ENCODE results near the gene CASTOR1. TPM values are rescaled to one million over a fixed set of nuclear protein-coding genes. Genes with fewer than 3 reads are reported as not detected.

CASTOR1 gene
- total and polyA plus RNA-seq, 11 donors: 3.8 to 16.6 (median 7.1) TPM

- intact Hi-C loops (cut with DNase I): loop anchor here in 2 of 10 donors (10.0 kb wide), 1 partner anchor 224 kb away; no protein-coding TSS in a partner anchor
- H3K27ac ChIP-seq: no peak overlapping the region
Observed at GRCh38 chr22:30261134-30261533, 28.2 kb downstream of the CASTOR1 start.

GRCh38 chr22:30260682-30261081, 28.6 kb downstream of the CASTOR1 start:
- ATAC-seq (no peak), DNase-seq (no peak)
- Histone ChIP-seq H3K4me3 (no peak overlapping the region), H3K36me3 (no peaks in the 10 kb centered on the region), H3K27ac (no peak overlapping the region), H3K9me3 (no peaks in the 10 kb centered on the region), H3K4me1 (peaks cover 0 to 44% (median 5%) of the 10 kb centered on the region in 12 donors), H3K27me3 (peaks cover 0 to 12% (median 0%) of the 10 kb centered on the region in 9 donors)
- intact Hi-C loops (cut with DNase I): loop anchor here in 2 of 10 donors (10.0 kb wide), 1 partner anchor 224 kb away; no protein-coding TSS in a partner anchor
- TF ChIP-seq CTCF (IDR thresholded peaks at IDR 0.05): no peak
- no peak for TF ChIP-seq POLR2A (IDR thresholded peaks at IDR 0.05)
- WGBS, 4 donors: 73 to 89% (median 86%) methylated on average over 8 of the region's 8 CpGs

More at GRCh38 chr22:30261134-30261533, 28.2 kb downstream of the CASTOR1 start:
- Histone ChIP-seq H3K36me3 (no peaks in the 10 kb centered on the region), H3K4me3 (no peak overlapping the region), H3K9me3 (no peaks in the 10 kb centered on the region), H3K4me1 (peaks cover 0 to 39% (median 3%) of the 10 kb centered on the region in 12 donors), H3K27me3 (peaks cover 0 to 12% (median 0%) of the 10 kb centered on the region in 9 donors)
- no peak for ATAC-seq
- 76 to 85% (median 82%) methylated on average over 8 of the region's 8 CpGs for WGBS, 4 donors
- TF ChIP-seq POLR2A (IDR thresholded peaks at IDR 0.05) (no peak), CTCF (IDR thresholded peaks at IDR 0.05) (no peak)
- no peak for DNase-seq

GRCh38 chr22:30260276-30260675, 29.0 kb downstream of the CASTOR1 start:
- WGBS, 4 donors: 87 to 92% (median 88%) methylated on average over 7 to 11 of the region's 11 CpGs
- Histone ChIP-seq H3K27me3 (peaks cover 0 to 12% (median 0%) of the 10 kb centered on the region in 9 donors), H3K4me1 (peaks cover 0 to 41% (median 6%) of the 10 kb centered on the region in 12 donors), H3K9me3 (no peaks in the 10 kb centered on the region), H3K36me3 (no peaks in the 10 kb centered on the region), H3K27ac (no peak overlapping the region), H3K4me3 (no peak overlapping the region)
- TF ChIP-seq POLR2A (IDR thresholded peaks at IDR 0.05) (no peak), CTCF (IDR thresholded peaks at IDR 0.05) (no peak)
- intact Hi-C loops (cut with DNase I): loop anchor here in 2 of 10 donors (10.0 kb wide), 1 partner anchor 225 kb away; no protein-coding TSS in a partner anchor
- ATAC-seq (no peak), DNase-seq (peak in 1 of 5 donors; percentile 23)

- H3K27me3 ChIP-seq: peaks cover 0 to 10% (median 0%) of the 10 kb centered on the region in 9 donors
- ATAC-seq: no peak
- TF ChIP-seq CTCF (IDR thresholded peaks at IDR 0.05) (no peak), POLR2A (IDR thresholded peaks at IDR 0.05) (no peak)
- 51 to 67% (median 62%) methylated on average over 3 to 6 of the region's 6 CpGs for WGBS, 4 donors
- no peak for DNase-seq
- H3K27ac ChIP-seq: no peak overlapping the region
- no peak overlapping the region for H3K4me3 ChIP-seq
- peaks cover 0 to 47% (median 15%) of the 10 kb centered on the region in 12 donors for H3K4me1 ChIP-seq
- intact Hi-C loops (cut with DNase I): loop anchor here in 6 of 10 donors (2.0 to 5.0 kb wide), 2 partner anchors 47 to 146 kb away; no protein-coding TSS in a partner anchor
- H3K9me3 ChIP-seq: no peaks in the 10 kb centered on the region
- H3K36me3 ChIP-seq: no peaks in the 10 kb centered on the region
Observed at GRCh38 chr22:30254314-30254713, 35.0 kb downstream of the CASTOR1 start.

All from heart left ventricle (tissue), 16 donors.